ENCODE data around the gene PGA3.
A peak's percentile ranks its signal among the peaks of the same experiment; 100 is the strongest.
"Not testable (repeated sequence)": the region's sequence is repeated elsewhere in the genome, so short reads cannot be mapped to it uniquely, and the experiment has no call there.

PGA3 gene

DNA sequence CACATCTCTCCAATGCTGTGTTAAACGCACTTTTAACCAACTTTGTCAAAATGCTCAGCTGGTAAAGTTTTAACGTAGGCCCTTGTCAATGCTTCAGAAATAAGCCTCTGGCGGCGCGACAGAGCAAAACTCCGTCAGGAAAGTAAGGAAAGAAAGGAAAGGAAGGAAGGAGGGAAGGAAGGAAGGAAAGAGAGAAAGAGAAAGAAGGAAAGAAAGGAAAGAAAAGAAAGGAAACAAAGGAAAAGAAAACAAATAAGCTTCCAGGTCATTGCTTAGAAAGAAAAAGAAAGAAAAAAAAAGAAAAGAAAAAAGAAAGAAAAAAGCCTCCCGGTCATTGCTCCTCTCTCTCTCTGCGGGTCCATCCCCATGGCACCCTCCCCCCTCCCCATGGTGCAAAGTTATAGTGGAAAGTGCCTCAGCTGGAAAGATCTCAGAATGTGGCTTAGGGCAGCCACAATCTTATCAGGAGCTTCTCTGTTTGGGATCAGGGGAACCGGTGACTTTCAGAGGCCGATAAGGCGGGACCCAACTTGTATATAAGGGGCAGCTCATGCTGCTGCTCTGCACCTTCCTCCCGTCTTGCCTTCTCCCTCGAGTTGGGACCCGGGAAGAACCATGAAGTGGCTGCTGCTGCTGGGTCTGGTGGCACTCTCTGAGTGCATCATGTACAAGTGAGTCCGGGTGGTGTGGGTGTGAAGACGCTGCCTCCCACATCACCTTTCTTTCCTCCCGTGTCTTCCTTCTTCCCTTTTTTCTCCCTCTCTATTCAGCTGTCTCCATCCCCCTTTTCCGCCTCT, at the start of gene PGA3:
Gene PGA3 (plus strand): TSS at position 566 of the 797 bp plus-strand sequence. CDS start 50 bp downstream, at position 616.
- not testable (repeated sequence) for DNase-seq

DNA sequence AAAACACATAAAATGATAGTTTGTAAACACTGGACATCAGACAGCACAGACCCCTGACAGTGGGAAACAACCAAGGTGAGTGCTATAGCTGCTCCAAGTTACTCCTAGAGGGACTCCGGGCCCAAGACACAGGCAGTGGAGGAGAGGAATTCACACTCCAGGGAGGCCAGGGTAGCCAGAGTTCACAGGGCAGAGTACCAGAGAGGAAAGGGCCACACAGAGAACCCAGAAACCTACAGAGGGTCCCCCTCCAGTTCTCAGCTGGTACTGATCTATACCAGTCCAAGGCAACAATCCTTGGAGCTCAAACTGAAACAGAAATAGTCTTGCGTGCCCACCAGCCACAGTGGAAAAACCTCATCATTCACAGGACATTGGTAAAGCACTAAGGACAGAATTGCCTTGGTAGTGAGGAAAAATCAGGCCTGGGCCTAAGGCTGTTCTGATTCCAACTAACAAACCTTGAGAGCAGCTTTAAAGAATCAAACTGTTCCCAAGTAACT, 49.7 kb upstream of the PGA3 start:
- DNase-seq = no peak

DNA sequence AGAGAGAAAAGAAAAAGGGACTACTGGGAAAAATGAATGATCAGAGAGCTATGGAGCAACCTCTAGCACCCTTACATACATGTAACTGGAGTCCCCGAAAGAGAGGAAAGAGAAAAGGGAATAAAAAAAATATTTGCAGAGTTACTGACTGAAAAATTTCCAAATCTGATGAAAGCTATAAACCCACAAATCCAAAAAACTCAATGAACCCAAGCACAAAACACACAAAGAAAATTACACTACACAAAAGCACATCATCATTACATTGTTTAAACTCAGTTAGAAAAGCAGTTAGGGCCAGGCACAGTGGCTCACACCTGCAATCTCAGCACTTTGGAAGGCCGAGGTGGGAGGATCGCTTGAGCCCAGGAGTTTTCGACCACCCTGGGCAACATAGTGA, 48.8 kb upstream of the PGA3 start:
- DNase-seq = no peak

DNA sequence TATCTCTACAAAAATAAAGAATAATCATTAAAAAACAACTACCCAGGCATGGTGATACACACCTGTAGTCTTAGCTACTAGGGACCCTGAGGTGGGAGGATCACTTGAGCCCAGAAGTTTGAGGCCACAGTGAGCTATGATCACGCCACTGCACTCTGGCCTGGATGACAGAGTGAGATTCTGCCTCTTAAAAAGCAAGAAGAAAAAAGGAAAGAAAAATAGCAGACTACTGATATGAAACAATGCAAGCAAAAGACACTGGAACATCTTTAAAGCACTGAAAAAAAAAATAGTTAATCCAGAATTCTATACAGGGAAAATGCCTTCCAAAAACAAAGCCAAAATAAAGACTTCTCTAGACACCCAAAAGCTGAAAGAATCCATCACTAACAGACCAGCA, 48.0 kb upstream of the PGA3 start:
- no peak for DNase-seq

GRCh38 chr11:61155741-61156140, 47.6 kb upstream of the PGA3 start:
- DNase-seq = no peak

DNA sequence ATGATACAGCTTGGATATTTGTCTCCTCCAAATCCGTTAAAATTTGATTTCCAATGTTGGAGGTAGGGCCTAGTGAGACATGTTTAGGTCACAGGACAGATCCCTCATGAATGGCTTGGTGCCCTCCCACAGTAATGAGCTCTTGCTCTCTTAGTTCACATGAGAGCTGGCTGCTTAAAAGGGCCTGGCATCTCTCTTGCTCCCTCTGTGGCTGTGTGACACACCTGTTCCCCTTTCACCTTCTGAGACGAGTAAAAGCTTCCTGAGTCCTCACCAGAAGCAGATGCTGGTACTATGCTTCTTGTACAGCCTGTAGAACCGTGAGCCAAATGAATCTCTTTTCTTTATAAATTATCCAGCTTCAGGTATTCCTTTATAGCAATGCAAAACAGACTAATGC, 45.6 kb upstream of the PGA3 start:
- DNase-seq = no peak

GRCh38 chr11:61158691-61159381, 44.5 kb upstream of the PGA3 start:
- DNase-seq = no peak

GRCh38 chr11:61160487-61161189, 42.7 kb upstream of the PGA3 start:
- peak; percentile 58 for DNase-seq

DNA sequence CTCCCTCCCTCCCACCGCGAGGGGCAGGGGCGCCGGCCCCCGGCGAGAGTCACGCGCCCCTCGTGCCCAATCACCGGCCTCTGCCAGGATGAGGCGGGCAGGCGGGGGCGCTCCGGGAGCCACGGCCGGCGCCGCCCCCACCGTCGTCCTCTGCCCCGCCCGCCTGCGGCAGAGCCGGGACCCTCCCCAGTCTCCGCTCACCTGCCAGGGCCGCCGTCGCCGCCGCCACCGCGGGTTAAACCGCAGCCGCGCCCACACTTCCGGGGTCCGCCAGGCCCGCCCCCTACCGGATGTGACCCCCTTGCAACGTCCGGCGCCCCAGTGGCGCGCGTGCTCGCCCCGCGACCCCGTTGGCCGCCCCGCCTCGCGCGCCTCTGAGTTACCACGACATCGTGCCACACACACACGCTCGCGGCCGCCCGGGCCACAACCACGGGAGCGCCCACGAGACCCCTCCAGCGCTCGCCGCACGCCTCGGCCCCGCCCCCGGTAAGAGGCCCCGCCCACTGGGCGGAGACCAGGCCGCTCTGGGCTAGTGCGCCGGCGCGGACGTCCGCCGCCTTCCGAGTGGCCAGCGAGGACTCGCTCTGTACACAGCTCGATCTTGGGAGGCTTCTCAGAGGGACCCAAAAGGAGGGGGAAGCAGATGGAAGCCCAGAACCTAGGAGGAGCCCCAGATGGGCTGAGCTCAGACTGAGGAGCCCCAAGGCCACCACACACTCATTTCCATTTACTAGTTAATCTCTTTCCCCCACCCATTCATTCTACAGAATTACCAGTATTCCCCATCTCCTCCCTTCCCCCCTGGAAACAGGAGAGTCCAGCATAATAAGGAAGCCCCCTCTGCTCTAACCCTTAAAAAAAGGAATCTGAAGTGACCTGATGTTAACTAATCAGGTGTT, 41.9 kb upstream of the PGA3 start, which contains the start of gene VPS37C:
Gene VPS37C (minus strand): TSS at position 237 of the 902 bp plus-strand sequence. CDS start 22,597 bp downstream, outside the sequence.
- peak; percentile 97 for DNase-seq

DNA sequence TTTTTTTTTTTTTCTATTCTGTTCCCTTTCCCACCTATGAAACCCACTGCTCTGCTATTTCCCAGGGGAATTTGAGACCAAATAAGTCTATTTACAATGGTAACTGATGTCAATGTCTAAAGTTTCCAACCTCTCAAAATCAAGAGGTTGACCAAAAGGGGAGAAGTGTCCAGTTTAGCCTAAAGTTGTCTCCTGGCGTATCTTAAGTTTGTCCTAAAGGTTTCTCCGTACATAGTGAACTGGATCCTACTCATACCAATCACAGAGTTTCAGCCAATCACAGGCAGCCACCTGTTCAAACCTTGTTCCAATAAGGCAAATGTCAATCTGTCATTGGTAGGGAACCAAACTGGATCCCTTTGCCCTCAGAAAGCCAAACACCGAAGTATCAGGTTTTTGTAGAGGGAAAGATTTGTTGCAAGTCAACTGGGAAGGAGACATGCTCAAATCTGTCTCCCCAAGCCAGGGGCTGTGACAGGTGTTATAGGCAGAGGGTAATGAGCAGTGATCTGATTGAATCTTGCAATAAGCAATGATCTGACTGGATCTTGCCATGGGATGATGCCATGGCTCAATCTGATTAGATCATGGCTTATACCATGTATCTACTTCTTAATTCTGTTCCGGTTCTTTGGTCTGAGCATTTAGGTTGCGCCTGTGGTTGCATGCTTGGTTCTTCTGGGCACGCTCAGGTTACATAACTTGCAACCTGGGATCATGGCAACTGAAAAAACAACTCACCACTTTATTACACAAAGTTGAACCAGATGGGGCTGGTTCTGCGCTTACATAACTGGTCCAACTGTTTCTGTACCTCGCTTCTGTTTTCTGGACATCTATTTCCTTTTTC, 41.0 kb upstream of the PGA3 start:
- peak; percentile 87 for DNase-seq

DNA sequence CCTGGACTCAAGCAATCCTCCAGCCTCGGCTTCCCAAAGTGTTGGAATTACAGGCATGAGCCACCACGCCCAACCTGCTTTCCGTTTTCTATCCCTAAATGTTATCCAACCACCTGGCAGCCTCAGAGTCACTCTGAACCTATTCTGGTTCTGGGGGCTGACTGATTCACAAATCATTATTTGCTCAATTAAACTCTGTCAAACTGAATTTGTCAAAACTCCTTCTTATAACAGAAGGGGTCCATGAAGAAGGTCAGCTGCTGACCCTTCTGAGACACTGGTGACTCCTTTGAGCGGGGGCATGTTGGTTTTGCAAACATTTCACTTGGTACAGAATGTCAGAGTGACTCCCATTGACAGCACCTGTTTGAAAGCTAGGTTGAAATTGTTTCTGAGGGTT, 40.3 kb upstream of the PGA3 start:
- no peak for DNase-seq

DNA sequence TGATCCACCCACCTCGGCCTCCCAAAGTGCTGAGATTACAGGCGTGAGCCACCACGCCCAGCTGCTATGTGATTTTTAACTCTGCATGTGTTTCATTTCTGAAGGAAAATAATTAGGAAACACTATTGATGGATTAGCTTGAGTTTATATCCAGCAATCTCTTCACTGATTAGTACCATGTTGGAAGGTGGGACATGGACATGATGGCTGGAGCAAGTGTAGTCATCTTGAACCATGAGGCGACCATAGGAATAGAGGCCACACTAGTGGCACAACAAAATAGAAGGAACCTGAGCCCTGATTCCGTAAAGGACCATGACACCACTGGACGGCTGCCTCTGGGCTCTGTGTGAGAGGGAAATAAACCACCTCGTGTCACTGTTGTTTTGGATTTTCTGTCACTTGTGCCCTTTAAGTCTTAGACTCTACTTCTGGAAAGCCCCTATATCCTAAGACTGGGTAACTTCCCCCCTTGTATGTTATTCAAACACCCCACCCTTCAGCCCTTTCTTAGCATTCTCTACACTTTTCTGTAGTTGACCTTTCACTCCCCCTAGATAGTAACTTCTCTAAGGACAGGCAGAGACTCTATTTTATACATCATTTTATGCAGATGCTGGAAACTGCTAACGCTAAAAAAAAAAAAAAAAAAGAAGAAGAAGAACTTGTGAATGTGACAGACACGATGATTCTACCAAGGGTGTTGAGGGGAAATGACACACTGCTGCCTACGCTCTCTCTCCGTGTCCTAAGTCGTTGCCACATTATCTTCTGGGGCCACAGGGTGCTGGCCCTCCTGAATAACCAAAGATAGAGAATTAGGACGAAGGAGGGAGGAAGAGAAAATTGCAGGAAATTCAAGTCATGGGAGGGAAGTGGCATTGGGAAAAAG, 39.4 kb upstream of the PGA3 start:
- DNase-seq = no peak

- peak; percentile 73 for DNase-seq
Measured at GRCh38 chr11:61164606-61165424, 38.5 kb upstream of the PGA3 start.

DNA sequence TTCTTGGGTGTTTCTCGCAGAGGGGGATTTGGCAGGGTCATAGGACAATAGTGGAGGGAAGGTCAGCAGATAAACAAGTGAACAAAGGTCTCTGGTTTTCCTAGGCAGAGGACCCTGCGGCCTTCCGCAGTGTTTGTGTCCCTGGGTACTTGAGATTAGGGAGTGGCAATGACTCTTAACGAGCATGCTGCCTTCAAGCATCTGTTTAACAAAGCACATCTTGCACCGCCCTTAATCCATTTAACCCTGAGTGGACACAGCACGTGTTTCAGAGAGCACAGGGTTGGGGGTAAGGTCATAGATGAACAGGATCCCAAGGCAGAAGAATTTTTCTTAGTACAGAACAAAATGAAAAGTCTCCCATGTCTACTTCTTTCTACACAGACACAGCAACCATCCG, 37.5 kb upstream of the PGA3 start:
- not testable (repeated sequence) for DNase-seq

DNA sequence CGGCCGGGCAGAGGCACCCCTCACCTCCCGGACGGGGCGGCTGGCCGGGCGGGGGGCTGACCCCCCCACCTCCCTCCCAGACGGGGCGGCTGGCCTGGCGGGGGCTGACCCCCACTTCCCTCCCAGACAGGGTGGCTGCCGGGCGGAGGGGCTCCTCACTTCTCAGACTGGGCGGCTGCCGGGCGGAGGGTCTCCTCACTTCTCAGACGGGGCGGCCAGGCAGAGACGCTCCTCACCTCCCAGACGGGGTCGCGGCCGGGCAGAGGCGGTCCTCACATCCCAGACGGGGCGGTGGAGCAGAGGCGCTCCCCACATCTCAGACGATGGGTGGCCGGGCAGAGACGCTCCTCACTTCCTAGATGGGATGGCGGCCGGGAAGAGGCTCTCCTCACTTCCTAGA, 37.0 kb upstream of the PGA3 start:
- DNase-seq = not testable (repeated sequence)

DNA sequence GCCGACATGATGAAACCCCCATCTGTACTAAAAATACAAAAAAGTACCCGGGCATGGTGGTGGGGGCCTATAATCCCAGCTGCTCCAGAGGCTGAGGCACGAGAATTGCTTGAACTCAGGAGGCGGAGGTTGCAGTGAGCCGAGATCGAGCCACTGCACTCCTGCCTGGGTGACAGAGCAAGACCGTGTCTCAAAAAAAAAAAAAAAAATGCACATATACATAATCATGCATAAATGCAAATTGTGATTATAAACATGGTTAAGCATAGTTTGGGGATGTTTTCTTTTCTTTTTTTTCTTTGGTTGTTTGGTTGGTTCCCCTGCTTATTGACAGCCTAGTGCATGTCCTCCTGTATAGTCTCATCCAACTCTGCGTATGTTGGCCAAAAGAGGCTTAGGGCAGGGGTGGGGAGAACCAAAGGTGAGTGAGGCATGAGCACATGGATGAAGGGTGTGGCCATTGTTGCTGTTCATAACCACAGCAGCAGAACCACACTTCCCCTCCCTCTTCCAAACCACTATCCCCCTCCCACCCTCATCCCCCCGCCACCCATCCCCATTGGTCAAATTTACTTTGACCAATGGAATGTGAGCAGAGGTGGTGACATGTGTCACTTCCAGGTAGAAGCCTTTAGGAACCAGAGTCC, 35.1 kb upstream of the PGA3 start:
- DNase-seq = no peak

GRCh38 chr11:61168800-61169199, 34.5 kb upstream of the PGA3 start:
- no peak for DNase-seq

DNA sequence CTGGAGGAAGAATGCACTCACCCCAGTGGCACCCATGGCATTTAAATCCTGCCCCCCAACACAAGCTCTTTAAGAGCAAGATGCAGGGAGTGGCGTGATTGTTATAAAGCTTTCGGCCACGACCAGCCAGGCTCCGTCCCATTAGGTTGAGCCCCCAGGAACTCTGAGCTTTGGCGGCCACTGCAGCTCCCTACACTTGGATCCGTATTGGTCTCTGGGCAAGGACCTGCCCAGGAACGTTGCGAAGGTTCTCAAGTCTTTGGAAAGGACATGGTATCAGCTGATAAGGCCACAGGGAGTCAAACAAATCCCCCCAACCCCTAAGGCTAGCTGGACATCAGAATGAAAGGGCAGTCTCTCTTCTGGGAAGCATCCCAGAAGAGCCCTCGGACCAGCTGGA, 32.7 kb upstream of the PGA3 start:
- no peak for DNase-seq

GRCh38 chr11:61171907-61172306, 31.4 kb upstream of the PGA3 start:
- no peak for DNase-seq

All from NCI-H69 (cell line).